Sigmoid colon (tissue), 4 donors: ENCODE results near the gene FOXN3.

Experiments used
- CTCF ChIP-seq, 4 experiments: fragments of 450-650 bp in 3 of 4; fragments of 200-600 bp in 1 of 4; IDR thresholded peaks; one replicate each; pipeline ENCODE4 v1.5.1; 2016 to 2019; ENCODE audit warnings: antibody characterized with exemption in 4 of 4, mild to moderate bottlenecking in 3 of 4, moderate library complexity in 2 of 4
- POLR2A ChIP-seq, 2 donors: fragments of 450-650 bp; IDR thresholded peaks; one replicate each; pipeline ENCODE4 v1.6.1; 2016; ENCODE audit warnings: antibody characterized with exemption in 2 of 2, mild to moderate bottlenecking in 2 of 2, moderate library complexity in 2 of 2
- POLR2AphosphoS5 ChIP-seq, 4 donors: sonication (generic); formaldehyde crosslinking; IDR thresholded peaks; one replicate each; pipeline ENCODE4 v1.6.1; 2017; ENCODE audit warnings: antibody characterized with exemption in 4 of 4

DNA sequence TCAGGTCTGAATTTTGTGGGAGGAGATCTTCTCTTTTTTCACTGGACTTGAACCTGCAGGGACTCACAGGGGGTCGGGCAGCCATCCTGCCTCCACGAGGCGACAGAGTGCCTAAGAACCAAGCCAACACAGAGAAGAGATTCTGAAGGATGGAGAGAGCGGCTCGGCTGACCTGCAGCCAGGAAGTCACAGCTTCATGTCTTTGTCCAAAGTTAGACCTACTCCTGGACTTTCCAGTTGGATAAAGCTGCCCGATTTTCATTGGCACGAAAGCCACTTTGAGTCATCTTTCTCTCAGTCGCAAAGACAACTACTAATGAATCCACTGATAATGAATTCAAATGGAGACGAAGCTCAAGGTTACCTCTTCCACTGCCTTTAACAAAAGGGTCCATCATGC lies 106.8 kb downstream of the FOXN3 start:
- no peak for TF ChIP-seq POLR2AphosphoS5 (IDR thresholded peaks at IDR 0.05)
- TF ChIP-seq CTCF (IDR thresholded peaks at IDR 0.05), result no peak
- no peak for TF ChIP-seq POLR2A (IDR thresholded peaks at IDR 0.05)
